B cell (primary cell): Measurements from ENCODE around the gene SSTR1. TPM values are rescaled to one million over a fixed set of nuclear protein-coding genes. Genes with fewer than 3 reads are reported as not detected.

ENCODE experiments used
- ATAC-seq: fragments of 200-7000 bp; cut with Tn5 transposase; one replicate; pipeline ENCODE4 v1.10.0; 2021; ENCODE audit warnings: low read depth, mild to moderate bottlenecking, moderate number of reproducible peaks, moderate library complexity
- CTCF ChIA-PET: fragments of 350-600 bp; sonication (Branson Sonifier 250); formaldehyde crosslinking; loops from one replicate; lab custom pipeline; 2021; ENCODE audit warnings: antibody characterized with exemption, inconsistent platforms; lab: Charles Lee
- POLR2A ChIA-PET: fragments of 350-600 bp; sonication (Branson Sonifier 250); formaldehyde crosslinking; loops from one replicate; lab custom pipeline; 2021; ENCODE audit warnings: antibody characterized with exemption; lab: Charles Lee
- DNase-seq: peaks from one replicate; pipeline ENCODE4 v3.0.0; 2013
- H2AFZ ChIP-seq: 2 replicates; pipeline ENCODE4 v1.6.1; 2012; ENCODE audit warnings: mild to moderate bottlenecking, low read depth, low read length; ENCODE audit not compliant: insufficient read depth, poor library complexity, severe bottlenecking
- H3K27ac ChIP-seq, 2 donors: 1 replicate in 1 of 2; 2 replicates in 1 of 2; pipeline ENCODE4 v1.5.1; 2012 to 2013; ENCODE audit warnings: low read length in 2 of 2, mild to moderate bottlenecking in 2 of 2, moderate library complexity in 1 of 2
- H3K27me3 ChIP-seq, 4 experiments: fragments of 200-600 bp in 1 of 4; sonication (generic) in 1 of 4; replicated peaks in 1 of 4; 1 replicate in 2 of 4; 2 replicates in 2 of 4; pipeline versions ENCODE4 v1.6.1 to v1.7.0; 2013 to 2016; ENCODE audit warnings: low read length in 3 of 4, mild to moderate bottlenecking in 2 of 4, mixed read lengths in 1 of 4, moderate library complexity in 1 of 4; ENCODE audit not compliant: insufficient read depth in 4 of 4, control insufficient read depth in 3 of 4; ENCODE audit errors: control extremely low read depth in 1 of 4
- H3K36me3 ChIP-seq, 2 experiments: replicated peaks in 1 of 2; 1 replicate in 1 of 2; 2 replicates in 1 of 2; pipeline versions ENCODE4 v1.6.1 to v1.7.1; 2013; ENCODE audit warnings: low read length in 1 of 2; ENCODE audit not compliant: insufficient read depth in 2 of 2, control insufficient read depth in 1 of 2; ENCODE audit errors: control extremely low read depth in 1 of 2, extremely low read depth in 1 of 2
- H3K4me1 ChIP-seq, 2 donors: fragments of 200-600 bp in 1 of 2; sonication (generic) in 1 of 2; 1 replicate in 1 of 2; 2 replicates in 1 of 2; pipeline versions ENCODE4 v1.5.1 to v1.6.1; 2013 to 2017; ENCODE audit warnings: low read length in 2 of 2; ENCODE audit not compliant: control insufficient read depth in 2 of 2, insufficient read depth in 2 of 2
- H3K4me2 ChIP-seq: replicated peaks from 2 replicates; pipeline ENCODE3; 2012; ENCODE audit warnings: mild to moderate bottlenecking, low read depth, low read length; ENCODE audit not compliant: poor library complexity, severe bottlenecking
- H3K4me3 ChIP-seq, 5 experiments: fragments of 200-600 bp in 1 of 5; sonication (generic) in 1 of 5; 1 replicate in 3 of 5; 2 replicates in 2 of 5; pipeline versions ENCODE4 v1.5.1 to v1.7.0; 2011 to 2016; ENCODE audit warnings: low read length in 4 of 5, mild to moderate bottlenecking in 4 of 5, low read depth in 2 of 5, control low read depth in 1 of 5, moderate library complexity in 1 of 5; ENCODE audit not compliant: insufficient read depth in 1 of 5; ENCODE audit errors: control extremely low read depth in 1 of 5, extremely low read depth in 1 of 5
- H3K79me2 ChIP-seq: fragments of 200-600 bp; sonication (generic); one replicate; pipeline ENCODE4 v1.6.0; 2016; ENCODE audit warnings: low read length; ENCODE audit not compliant: control insufficient read depth, insufficient read depth
- H3K9ac ChIP-seq: fragments of 200-600 bp; sonication (generic); 2 replicates; pipeline ENCODE4 v1.6.1; 2017; ENCODE audit warnings: mild to moderate bottlenecking, low read length, moderate library complexity
- H3K9me3 ChIP-seq, 3 donors: one replicate each; pipeline versions ENCODE4 v1.6.1 to v1.7.1; 2013; ENCODE audit warnings: low read length in 2 of 3; ENCODE audit not compliant: control insufficient read depth in 2 of 3, insufficient read depth in 1 of 3; ENCODE audit errors: control extremely low read depth in 1 of 3
- H4K20me1 ChIP-seq: 2 replicates; pipeline ENCODE4 v1.6.0; 2012; ENCODE audit warnings: mild to moderate bottlenecking, low read length; ENCODE audit not compliant: insufficient read depth, control insufficient read depth, poor library complexity, severe bottlenecking
- H3K27ac Mint-ChIP-seq: one replicate; pipeline ENCODE4 v1.8.0; 2021; ENCODE audit warnings: mixed read lengths
- H3K27me3 Mint-ChIP-seq: one replicate; pipeline ENCODE4 v1.8.0; 2021; ENCODE audit warnings: mixed read lengths
- H3K4me1 Mint-ChIP-seq: one replicate; pipeline ENCODE4 v1.8.0; 2021; ENCODE audit warnings: mixed read lengths
- H3K4me3 Mint-ChIP-seq: one replicate; pipeline ENCODE4 v1.8.0; 2021; ENCODE audit warnings: mixed read lengths
- H3K9me3 Mint-ChIP-seq: one replicate; pipeline ENCODE4 v1.8.0; 2022; ENCODE audit warnings: mixed read lengths; ENCODE audit not compliant: insufficient read depth
- CTCF ChIP-seq: fragments of 200-600 bp; IDR thresholded peaks from one replicate; pipeline ENCODE4 v1.8.0; 2022; ENCODE audit warnings: antibody characterized with exemption, mild to moderate bottlenecking
- EZH2 ChIP-seq: IDR thresholded peaks from 2 replicates; pipeline ENCODE4 v1.6.1; 2012; ENCODE audit warnings: borderline replicate concordance, low read depth, mild to moderate bottlenecking, moderate library complexity, low read length; ENCODE audit not compliant: insufficient read depth, poor library complexity, severe bottlenecking
- WGBS: methylation state at CpG from one replicate; pipeline ENCODE4 v1.1.5; 2013; ENCODE audit warnings: missing lambda C conversion rate; ENCODE audit not compliant: insufficient coverage; 5-methylcytosine and 5-hydroxymethylcytosine counted together
- intact Hi-C: fragments of 100-400 bp; cut with micrococcal nuclease; formaldehyde crosslinking; loops from one replicate; pipeline ENCODE4 v1.10.0; 2022
- polyA plus RNA-seq: library from polyadenylated mRNA; depleted of rRNA; stranded (reverse); fragments of >200 nt; gene quantifications from 2 replicates; pipeline ENCODE4 v1.2.3, GENCODE V29; 2012
- total RNA-seq, 2 donors: library from RNA; stranded (reverse); fragments of 120-200 nt in 1 of 2; gene quantifications; 1 replicate in 1 of 2; 2 replicates in 1 of 2; pipeline versions ENCODE4 v1.2.3 to v1.2.4, GENCODE V29; 2013 to 2022

Gene SSTR1
- total and polyA plus RNA-seq, 2 donors (not counting 1 experiment from before 2014, with no cell fraction given) = not detected

GRCh38 chr14:38256533-38256840 is 48.8 kb downstream of the SSTR1 start:
- H3K4me2 ChIP-seq = peak overlapping the region; percentile 48
- ChIA-PET CTCF (no interaction called here), POLR2A (no interaction called here)
- no CpG with 5 or more reads among the region's 5 CpGs for WGBS
- no peak overlapping the region for H3K27ac ChIP-seq
- Mint-ChIP-seq H3K9me3 (no peaks in the 10 kb centered on the region), H3K27me3 (peaks cover 18% of the 10 kb centered on the region), H3K4me3 (no peak overlapping the region), H3K27ac (no peak overlapping the region), H3K4me1 (peaks cover 7% of the 10 kb centered on the region)
- peak overlapping the region in 1 of 5 experiments; percentile 34 for H3K4me3 ChIP-seq
- H3K4me1 ChIP-seq = peaks cover 0 to 3% of the 10 kb centered on the region in 2 donors
- no peaks in the 10 kb centered on the region for H3K79me2 ChIP-seq
- intact Hi-C loops = no loop called here
- H3K36me3 ChIP-seq = no peaks in the 10 kb centered on the region
- H3K9ac ChIP-seq = no peak overlapping the region
- DNase-seq (no peak), ATAC-seq (no peak)
- peaks cover 0 to 9% (median 0%) of the 10 kb centered on the region in 3 donors for H3K9me3 ChIP-seq
- H4K20me1 ChIP-seq = no peaks in the 10 kb centered on the region
- peak overlapping the region; percentile 38 for H2AFZ ChIP-seq
- peaks cover 0 to 18% (median 10%) of the 10 kb centered on the region in 4 experiments for H3K27me3 ChIP-seq
- TF ChIP-seq CTCF (no peak), EZH2 (no peak)

DNA sequence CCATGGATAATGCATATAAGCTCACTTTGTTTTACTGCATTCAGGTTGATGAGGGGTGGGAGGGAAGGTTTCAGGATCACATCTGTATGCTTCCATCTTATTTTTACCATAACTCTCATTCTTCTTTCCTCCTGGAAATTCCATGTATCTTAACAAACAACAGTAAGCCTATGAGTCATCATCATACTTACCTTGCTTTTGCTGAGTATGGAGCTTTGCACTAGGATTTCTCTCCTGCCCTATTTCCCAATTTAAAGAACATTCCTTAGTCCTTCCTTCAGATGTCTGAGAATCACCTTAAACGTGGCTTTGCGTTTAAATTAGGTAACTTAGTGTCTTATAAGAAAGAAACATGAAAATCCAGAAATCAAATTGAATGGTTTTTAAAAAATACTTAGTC is 49.8 kb downstream of the SSTR1 start:
- H2AFZ ChIP-seq = no peak overlapping the region
- H3K4me3 Mint-ChIP-seq = no peak overlapping the region
- intact Hi-C loops = no loop called here
- DNase-seq = no peak
- H3K4me1 Mint-ChIP-seq = peaks cover 7% of the 10 kb centered on the region
- H3K4me3 ChIP-seq = no peak overlapping the region
- no CpG with 5 or more reads among the region's 2 CpGs for WGBS
- H3K9me3 Mint-ChIP-seq = peaks cover 2% of the 10 kb centered on the region
- H3K27me3 Mint-ChIP-seq = peaks cover 18% of the 10 kb centered on the region
- H3K36me3 ChIP-seq = no peaks in the 10 kb centered on the region
- ChIA-PET POLR2A (no interaction called here), CTCF (interaction anchor here (0.6 kb wide), 1 partner anchor 974 kb away, joined by 3 read pairs; no protein-coding TSS in a partner anchor)
- H3K27me3 ChIP-seq = peaks cover 0 to 18% (median 10%) of the 10 kb centered on the region in 4 experiments
- no peak overlapping the region for H3K9ac ChIP-seq
- H4K20me1 ChIP-seq = no peaks in the 10 kb centered on the region
- H3K27ac ChIP-seq = no peak overlapping the region
- no peaks in the 10 kb centered on the region for H3K79me2 ChIP-seq
- no peak overlapping the region for H3K27ac Mint-ChIP-seq
- ATAC-seq = no peak
- no peak for TF ChIP-seq EZH2
- no peak for TF ChIP-seq CTCF
- H3K4me2 ChIP-seq = no peak overlapping the region
- H3K9me3 ChIP-seq = peaks cover 0 to 9% (median 0%) of the 10 kb centered on the region in 3 donors
- H3K4me1 ChIP-seq = peaks cover 0 to 3% of the 10 kb centered on the region in 2 donors
